Cerebellar nuclear complex (tissue), 1 donor: ENCODE measurements around the gene MCC.
A peak's percentile ranks its signal among the peaks of the same experiment; 100 is the strongest.
"Not testable (repeated sequence)": the region's sequence is repeated elsewhere in the genome, so short reads cannot be mapped to it uniquely, and the experiment has no call there.

Source experiments
- DNase-seq, 2 experiments: peaks; one replicate each; lab custom pipeline; 2025; lab: John Stamatoyannopoulos, UW

MCC gene

GRCh38 chr5:113425909-113426308 is 62.3 kb downstream of the MCC start:
- DNase-seq: peak in 1 of 2 experiments; percentile 56

GRCh38 chr5:113421693-113422092 is 66.6 kb downstream of the MCC start:
- no peak for DNase-seq

GRCh38 chr5:113405530-113405929 is 82.7 kb downstream of the MCC start:
- DNase-seq: no peak

GRCh38 chr5:113404269-113404668 is 84.0 kb downstream of the MCC start:
- DNase-seq: no peak

GRCh38 chr5:113397986-113398385 is 90.3 kb downstream of the MCC start:
- not testable (repeated sequence) for DNase-seq

GRCh38 chr5:113397046-113397445 is 91.2 kb downstream of the MCC start:
- no peak for DNase-seq

- DNase-seq: no peak
Measured at GRCh38 chr5:113394658-113395057, 93.6 kb downstream of the MCC start.

- no peak for DNase-seq
Measured at GRCh38 chr5:113390224-113390623, 98.0 kb downstream of the MCC start.

GRCh38 chr5:113389116-113389515 is 99.1 kb downstream of the MCC start:
- DNase-seq: no peak

- DNase-seq: no peak
Measured at GRCh38 chr5:113387844-113388243, 100.4 kb downstream of the MCC start.

GRCh38 chr5:113384782-113385285 is 103.4 kb downstream of the MCC start:
- no peak for DNase-seq

GRCh38 chr5:113382731-113383130 is 105.5 kb downstream of the MCC start:
- no peak for DNase-seq

GRCh38 chr5:113381791-113382190 is 106.5 kb downstream of the MCC start:
- DNase-seq: no peak

GRCh38 chr5:113380807-113381326 is 107.4 kb downstream of the MCC start:
- no peak for DNase-seq

GRCh38 chr5:113379936-113380806 is 108.1 kb downstream of the MCC start:
- DNase-seq: no peak

- DNase-seq: no peak
Measured at GRCh38 chr5:113378959-113379541, 109.2 kb downstream of the MCC start.

- DNase-seq: no peak
Measured at GRCh38 chr5:113378514-113378913, 109.7 kb downstream of the MCC start.

- no peak for DNase-seq
Measured at GRCh38 chr5:113378081-113378480, 110.2 kb downstream of the MCC start.

- DNase-seq: no peak
Measured at GRCh38 chr5:113376640-113377039, 111.6 kb downstream of the MCC start.

GRCh38 chr5:113375480-113376060 is 112.7 kb downstream of the MCC start:
- DNase-seq: no peak

GRCh38 chr5:113373426-113373825 is 114.8 kb downstream of the MCC start:
- no peak for DNase-seq

- no peak for DNase-seq
Measured at GRCh38 chr5:113371721-113372196, 116.5 kb downstream of the MCC start.

GRCh38 chr5:113367586-113367985 is 120.7 kb downstream of the MCC start:
- no peak for DNase-seq
